ENCODE measurements around the gene NGB.
"Not testable (repeated sequence)": the region's sequence is repeated elsewhere in the genome, so short reads cannot be mapped to it uniquely, and the experiment has no call there.

The NGB gene

DNA sequence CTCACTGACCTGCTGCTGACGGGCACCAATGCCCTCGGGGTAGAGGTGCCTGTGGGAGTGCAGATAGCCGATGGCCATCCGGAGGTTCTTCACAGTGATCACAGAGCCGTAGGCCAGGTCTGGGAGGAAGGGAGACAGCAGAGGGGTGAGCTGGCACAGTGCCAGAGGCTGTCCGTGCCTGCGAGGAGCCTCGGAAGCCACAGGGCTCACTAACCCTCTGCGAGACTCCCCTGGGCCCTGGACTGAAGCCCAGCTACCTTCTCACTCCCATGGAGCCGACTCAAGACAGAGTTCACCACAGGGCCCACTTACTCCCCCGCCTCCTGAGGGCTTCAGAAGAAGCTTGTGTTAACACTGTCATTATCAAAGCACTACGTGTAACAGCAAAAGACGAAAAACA is 25.1 kb upstream of the NGB start:
- no peak for DNase-seq (ENCODE audit: low spot score)

DNA sequence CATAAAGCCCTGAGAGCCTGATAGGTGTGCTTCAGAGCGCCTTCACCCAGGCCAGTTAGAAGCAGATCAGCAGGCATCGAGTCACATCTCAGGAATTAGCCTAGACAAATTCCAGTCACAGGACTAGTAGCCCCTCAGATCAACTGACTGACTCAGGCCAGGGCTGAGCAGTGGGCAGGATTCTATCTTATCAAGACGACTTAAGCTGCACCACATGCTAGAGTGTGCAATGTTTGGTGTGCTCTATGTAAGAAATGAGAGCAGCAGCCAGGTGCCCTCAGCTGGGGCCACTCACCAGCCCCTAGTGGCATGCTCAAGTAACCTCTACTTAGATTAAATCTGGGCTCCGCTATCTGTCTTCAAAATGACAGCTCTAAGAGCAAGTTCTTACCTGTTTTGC is 19.7 kb upstream of the NGB start:
- no peak for DNase-seq (ENCODE audit: low spot score)

DNA sequence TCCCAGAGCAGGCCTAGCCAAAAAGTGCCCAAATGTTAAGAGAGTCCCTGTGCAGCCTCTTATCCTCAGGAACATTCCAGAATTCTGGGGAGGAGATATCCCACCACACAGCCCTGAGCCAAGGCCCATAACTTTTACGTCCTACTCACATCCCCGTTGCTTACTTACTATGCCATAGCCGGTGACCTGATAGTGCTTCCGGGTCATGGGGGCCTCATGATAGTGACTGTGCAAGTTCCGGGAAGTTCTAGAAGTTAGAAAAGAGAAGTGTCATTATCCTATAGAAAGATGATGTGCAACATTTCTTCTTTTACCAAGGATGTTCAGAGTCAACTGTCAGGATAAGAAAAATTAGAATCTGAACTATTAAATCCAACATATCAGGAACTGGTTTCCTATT is 15.6 kb upstream of the NGB start:
- no peak for DNase-seq (ENCODE audit: low spot score)

- DNase-seq (ENCODE audit: low spot score) = no peak
These were observed 13.5 kb upstream of the NGB start for GRCh38 chr14:77284466-77284865.

DNA sequence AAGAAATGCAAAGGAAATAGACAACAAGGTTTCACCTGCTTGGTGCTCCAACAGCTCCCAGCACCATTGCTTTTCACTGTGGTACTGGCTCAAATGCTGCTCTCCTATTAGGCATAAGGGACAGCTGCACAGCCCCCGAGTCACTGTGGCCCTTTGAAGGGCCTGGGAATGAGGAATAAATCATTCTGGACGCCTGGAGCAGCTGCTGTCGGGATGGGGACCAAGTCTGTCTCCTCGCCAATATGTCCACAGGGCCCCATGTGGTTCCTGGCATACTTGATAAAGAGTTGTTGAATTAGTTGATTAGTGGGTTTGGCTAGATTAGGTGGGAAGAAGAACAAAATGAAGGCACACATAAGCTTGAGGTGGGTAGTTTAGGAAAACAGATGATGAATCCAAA is 13.1 kb upstream of the NGB start:
- no peak for DNase-seq (ENCODE audit: low spot score)

DNA sequence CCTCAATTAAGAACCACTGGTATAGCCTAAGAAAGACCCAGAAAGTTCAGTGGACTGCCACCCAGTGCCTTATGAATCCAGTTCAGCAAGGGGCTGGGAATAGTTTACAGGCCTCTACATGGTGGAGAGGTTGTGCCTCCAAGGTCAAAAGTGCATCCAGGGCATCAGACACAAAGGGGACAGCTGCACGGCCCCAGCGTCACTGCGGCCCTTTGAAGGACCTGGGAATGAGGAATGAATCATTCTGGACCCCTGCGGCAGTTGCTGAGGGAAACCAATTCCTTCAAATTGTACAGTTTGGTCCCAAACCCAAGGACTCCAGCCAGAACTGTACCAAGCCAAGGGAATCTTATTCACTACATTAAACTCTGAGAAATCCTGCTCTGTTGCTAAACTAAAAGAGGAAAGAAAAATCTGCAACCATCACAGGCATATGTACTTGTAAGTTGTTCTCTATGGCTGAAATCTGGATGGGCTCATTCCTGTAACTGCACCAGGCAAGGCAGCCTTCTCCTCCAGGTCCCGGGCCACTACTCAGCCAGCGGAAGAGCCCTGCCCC is 10.9 kb upstream of the NGB start:
- no peak for DNase-seq (ENCODE audit: low spot score)

DNA sequence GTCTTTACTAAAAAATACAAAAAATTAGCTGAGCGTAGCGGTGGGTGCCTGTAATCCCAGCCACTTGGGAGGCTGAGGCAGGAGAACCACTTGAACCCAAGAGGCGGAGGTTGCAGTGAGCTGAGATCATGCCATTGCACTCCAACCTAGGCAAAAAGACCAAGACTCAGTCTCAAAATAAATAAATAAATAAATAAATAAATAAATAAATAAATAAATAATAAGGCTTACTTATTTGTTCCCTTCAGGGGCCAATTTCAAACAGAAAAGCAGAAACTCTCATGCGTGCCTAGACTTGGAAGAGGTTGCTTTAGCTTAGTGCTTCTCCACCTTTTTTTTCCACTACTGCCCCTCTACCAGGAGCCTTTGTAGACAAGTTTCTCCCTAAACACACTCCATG is 9.9 kb upstream of the NGB start:
- DNase-seq (ENCODE audit: low spot score) = not testable (repeated sequence)

DNA sequence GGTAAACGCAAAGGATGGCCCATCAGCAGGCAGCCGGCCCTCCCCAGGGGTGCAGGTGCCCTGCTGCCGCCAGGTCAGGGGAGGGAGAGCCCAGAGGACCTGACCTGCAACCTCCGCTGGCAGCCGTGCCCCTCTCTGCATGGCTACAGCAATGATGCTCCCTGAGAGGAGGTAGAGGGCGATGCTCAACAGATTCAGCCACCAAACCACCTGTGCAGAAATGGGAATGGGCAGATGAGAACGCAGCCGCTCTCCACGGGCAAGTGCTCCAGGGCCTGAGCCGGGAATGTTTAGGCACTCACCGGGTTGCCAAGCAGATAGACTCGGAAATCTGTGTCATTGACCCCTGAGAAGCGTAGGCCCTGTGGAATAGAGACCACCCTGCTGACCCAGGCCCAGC is 8.7 kb upstream of the NGB start:
- DNase-seq (ENCODE audit: low spot score) = no peak

DNA sequence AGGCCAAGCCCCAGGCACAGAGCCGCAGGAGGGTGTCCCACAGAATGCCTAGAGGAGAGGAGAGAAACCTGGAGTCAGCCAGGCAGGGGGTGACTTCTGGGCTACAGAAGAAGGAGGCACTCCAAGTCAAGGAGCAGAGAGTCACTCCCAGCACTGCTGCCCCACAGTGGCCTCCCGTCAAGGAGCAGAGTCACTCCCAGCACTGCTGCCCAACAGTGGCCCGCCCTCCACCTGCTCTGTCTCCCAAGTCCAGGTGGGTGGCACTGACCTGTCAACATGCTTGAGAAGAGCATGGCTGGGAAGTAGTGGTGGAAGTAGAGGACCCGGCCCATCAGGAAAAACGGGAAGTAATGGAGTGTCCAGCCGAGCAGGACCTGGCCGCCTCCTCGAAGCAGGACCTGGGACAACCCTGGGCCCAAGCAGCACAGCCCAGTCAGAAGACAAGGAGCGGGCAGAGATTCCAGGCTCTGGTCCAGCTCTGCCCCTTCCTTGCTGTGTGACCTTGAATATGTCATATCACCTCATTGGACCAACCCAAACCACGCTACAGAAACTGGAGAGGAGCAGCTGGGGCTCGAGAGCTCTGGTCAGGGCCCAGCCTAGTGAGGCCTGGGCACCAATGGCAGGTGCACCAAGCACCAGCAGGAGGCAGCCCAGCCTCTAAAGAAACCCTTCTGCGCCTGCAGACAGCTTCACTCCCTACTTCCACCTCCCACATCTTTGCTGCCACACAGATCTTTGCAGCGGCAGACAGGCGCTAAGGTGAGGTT is 7.6 kb upstream of the NGB start:
- DNase-seq (ENCODE audit: low spot score) = no peak

- no peak for DNase-seq (ENCODE audit: low spot score)
These were observed 6.0 kb upstream of the NGB start for GRCh38 chr14:77276959-77277358.

DNA sequence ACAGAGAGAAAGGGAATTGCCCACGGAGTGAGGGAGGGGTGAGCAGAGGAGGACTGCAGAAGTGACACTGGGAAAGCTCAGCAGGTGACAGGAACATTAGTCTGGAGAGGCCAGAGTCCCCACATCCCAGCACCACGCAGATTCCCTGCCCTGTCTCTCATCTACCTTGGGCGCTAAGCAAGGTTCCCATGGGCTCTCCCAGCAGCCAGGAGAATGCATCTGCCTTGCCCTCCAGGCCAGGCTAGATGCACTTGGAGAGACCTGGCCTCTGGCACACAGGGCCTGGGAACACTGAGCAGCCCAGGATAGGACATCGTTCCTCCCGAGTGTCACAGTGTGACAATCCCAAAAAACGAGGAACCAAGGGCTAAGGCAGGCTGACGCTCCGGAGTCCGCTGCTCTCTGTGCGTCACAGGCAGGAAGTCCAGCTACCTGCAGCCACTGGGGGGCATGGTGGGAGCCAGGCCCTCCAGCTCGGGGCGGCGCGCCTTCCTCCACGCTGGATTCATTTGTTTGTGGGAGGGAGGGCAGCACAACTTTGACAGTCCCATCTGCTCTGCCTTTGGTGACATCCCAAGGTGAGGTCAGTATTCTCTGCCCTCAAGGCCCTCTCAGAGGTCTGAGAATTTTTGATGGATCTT is 5.4 kb upstream of the NGB start:
- DNase-seq (ENCODE audit: low spot score) = no peak

DNA sequence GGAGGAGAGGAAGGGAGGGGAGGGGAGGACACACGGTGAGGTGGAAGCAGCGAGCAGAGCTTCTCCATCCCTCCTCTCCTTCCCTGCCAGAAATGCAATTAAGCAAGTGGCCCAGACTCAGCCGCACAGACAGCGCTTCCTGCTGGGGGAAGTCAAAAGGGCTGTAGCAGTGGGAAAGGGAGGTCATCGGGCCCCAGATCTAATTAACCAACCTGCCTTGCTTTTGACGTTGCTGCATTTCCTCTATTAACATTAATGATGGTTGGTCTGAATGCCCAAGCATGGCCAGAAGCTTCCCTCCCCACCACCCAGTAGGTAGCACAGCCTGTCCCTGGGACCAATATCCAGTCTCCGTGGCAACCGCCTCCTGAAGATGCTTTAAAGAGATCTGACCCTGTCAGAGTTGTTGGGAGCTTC is 4.6 kb upstream of the NGB start:
- DNase-seq (ENCODE audit: low spot score) = no peak

DNA sequence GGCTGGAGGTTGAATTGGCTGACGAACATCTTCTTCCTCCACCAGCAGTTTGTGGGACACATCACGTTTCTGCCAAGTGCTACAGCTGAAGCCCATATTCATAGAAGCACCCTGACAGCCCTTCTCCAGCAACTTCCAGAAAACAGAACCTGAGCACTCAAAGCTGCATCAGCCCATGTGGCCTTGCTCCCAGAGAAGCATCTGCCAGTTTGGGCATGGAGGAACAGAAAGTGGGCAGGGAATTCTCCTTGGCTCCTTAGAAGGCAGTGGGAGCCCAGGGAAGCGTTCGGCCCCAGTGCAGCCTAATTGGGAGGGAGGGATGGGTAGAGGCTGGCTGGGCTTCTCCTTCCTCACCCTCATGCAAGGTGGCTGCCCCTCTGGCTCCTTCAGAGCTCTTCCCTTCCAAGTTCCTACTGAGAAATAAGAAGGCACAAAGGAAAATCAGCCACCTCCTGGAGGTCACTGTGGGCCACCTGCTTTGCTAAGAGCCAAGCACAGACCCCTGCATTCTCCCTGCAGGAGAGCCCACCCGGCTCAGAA is 4.1 kb upstream of the NGB start:
- no peak for DNase-seq (ENCODE audit: low spot score)

- no peak for DNase-seq (ENCODE audit: low spot score)
These were observed 2.8 kb upstream of the NGB start for GRCh38 chr14:77273796-77274195.

DNA sequence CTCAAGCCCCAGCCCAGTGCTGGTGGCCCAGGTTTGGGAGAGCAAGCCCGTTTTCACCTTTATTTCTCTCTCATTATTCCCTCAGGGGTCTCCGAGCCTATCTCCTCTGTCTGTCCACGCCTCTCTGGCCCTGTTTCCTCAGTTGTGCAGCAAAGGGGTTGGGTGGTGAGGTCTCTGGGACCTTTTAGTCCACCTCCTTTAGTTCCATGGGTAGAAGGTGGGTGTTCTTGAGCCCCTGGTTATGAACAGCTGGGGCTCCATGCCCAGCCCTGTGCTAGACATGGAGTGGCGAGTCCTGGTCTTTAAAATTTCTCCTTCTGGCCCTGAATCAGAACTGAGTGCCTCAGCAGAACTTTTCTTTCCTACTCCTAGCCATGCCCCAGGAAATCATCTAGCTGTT is 1.3 kb upstream of the NGB start:
- no peak for DNase-seq (ENCODE audit: low spot score)

DNA sequence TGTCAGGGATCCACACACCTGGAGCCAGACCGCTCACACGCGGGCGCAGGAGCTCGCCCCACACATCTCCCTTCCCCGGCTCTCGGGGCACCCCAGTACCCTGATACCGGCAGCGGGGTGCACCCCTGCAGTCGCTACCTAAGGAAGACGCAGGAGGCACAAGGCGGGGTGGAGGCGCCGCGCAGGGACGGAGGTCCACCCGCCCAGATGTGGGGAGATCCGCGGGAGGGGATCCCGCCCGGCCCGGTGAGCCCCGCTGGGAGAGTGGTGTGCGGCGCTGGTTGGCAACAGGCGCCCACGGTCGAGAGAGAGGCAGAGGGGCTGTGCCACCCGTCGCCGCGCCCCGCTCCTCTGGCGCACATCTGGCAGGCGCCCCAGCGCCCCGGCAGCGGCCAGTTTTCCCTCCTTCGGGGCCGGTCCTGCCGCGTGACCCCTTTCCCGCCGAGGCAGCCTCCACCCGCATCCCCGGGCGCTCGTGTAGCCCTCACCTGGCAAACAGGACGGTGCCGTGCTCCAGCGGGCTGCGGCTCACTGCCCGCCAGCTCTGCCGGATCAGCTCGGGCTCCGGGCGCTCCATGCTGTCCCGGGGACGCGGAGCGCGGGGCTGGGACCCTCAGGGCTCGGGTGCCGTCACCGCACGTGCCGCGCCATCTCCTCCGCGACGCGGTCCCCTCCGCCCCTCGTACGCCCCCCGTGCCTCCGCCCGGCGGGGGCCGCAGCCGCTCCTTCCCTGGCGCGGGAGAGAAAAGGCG is 469 bp downstream of the NGB start:
- DNase-seq (ENCODE audit: low spot score) = no peak

GRCh38 chr14:77268989-77269600 is 1.9 kb downstream of the NGB start:
- DNase-seq (ENCODE audit: low spot score) = peak; percentile 30

DNA sequence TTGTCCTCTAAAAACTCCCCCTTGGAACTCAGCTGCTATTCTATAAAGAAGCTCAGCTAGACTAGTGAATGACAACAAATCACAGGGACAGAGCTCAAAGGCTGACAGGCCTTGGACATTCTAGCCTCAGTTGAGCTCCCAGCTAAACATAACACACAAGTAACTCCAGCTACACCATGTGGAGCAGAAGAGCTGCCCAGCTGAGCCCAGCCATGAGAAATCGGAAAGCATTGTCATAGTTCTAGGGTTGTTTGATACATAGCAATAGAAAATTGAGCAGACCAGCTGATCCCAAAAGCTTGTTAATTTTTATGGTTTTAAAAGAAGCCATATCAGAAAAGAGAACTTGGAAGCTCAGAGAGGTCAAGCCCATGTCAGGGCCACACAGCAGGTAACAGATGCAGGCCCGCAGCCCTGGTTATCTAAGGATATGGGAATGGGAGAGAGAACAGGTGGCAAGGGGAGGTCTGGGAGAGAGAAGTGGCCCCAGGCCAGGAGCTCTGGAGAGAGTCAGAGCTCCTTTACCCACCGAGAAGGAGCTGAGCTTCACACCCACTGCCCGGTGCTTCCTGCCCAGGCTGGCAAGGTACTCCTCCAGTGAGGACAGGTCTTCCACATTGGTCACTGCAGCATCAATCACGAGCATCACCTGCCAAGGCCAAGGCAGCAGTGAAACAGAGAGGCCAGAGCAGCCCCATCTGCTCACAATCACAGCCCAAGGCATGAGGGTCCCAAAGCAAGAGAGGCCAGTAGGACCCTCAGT is 2.9 kb downstream of the NGB start:
- DNase-seq (ENCODE audit: low spot score) = no peak

DNA sequence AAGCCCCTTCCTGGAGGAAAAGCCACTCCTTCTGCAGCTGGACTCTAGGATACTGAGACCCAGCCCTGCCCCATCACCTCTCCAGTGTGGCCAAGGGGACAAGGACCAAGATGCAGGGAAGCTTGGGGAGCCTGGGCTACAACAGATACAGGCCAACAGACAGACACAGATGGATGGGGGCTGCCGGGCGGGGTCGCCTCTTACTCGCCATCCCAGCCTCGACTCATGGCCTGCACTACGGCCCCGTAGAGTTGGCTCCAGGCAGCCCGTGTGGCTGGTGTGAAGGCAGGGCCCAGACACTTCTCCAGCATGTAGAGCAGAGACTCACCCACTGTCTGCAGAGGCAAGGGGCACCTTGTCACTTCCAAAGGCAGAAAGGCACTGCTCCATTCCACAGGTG is 4.7 kb downstream of the NGB start:
- DNase-seq (ENCODE audit: low spot score) = no peak

DNA sequence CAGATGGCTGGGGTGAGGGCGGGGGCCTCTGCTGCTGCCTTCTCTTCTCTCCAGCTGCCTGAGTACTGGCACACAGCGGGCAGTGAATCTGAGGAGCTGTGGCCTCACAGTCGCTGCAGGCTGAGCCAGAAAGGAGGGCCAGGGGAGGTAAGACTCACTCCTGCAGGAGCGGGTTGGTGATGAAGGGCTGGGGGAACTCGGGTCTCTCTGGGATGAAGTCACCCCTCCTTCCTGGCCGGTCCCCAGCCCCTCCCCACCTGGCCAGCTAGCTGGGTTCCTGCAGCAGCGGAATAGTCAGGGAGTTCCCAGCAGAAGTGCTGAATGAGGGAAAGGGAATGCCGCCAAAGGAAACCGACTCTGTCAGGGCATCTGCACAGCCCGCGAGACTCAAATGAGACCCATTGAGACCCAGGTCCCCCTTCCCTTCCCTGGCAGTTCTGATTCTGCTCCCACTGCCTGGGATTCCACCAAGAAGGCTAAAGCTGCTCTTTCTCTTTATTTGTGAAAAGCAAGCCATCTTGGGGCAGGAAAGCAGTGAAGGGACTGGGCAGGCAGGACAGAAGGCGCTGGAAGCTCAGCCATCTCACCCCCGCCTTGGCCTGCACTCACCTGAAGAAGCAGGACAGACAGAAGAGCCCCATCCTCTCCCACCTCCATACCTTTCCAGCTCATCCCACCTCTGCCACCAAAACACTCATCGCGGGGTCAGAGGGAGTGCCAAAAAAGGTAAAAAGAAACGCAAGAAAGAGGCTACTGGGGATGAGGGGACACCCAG is 5.3 kb downstream of the NGB start:
- DNase-seq (ENCODE audit: low spot score) = no peak

GRCh38 chr14:77265187-77265515 is 5.9 kb downstream of the NGB start:
- DNase-seq (ENCODE audit: low spot score) = no peak
